GM21381 (cell line): ENCODE measurements around the gene POU2AF3.
"Not testable (repeated sequence)": the region's sequence is repeated elsewhere in the genome, so short reads cannot be mapped to it uniquely, and the experiment has no call there.

ENCODE experiments used
- ATAC-seq: cut with Tn5 transposase; IDR thresholded peaks from one replicate; pipeline ENCODE4 v1.9.1; 2021; ENCODE audit warnings: mild to moderate bottlenecking, moderate library complexity; ENCODE audit not compliant: unreplicated experiment

The POU2AF3 gene

GRCh38 chr11:111300569-111300968 is 2.2 kb downstream of the POU2AF3 start:
- ATAC-seq: no peak

DNA sequence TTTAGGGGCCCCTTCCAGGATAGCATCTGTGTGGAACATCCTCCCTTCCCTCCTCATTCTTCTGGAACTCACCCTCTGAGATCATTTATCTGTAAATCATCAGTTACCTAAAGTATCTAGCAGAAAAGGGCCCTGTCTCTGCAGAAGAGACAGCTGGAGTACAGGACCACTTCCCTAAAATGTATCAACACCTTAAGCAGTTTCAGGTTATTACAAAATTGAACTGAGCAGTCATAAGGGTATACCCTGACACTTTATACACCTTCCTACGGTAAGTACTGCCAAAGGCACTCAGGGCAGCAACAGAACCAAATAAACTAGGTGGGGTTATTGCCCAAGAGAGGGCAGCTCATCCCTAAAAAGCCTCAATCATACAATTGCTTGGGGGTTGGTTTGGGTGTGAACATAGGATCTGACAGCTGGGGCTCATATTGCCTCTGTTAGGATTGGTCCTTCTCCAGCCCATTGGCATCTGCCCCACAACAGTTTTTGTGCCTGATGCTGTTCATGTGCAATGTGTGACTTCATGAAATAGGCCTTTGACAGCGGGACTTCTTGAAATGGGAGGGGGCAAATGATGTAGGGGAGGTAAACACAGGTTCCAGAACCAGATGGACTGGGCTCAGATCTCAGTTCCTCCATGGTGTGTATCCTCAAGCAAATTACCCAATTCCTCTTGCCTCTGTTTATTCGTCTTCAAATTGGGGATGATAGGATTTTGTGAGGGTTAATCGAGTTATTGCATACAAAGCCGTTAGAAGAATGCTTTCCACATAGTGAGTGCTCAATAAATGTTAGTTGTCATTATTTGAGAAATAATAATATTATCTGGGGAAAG is 2.9 kb downstream of the POU2AF3 start:
- ATAC-seq: no peak

GRCh38 chr11:111301842-111302118 is 3.4 kb downstream of the POU2AF3 start:
- ATAC-seq: no peak

DNA sequence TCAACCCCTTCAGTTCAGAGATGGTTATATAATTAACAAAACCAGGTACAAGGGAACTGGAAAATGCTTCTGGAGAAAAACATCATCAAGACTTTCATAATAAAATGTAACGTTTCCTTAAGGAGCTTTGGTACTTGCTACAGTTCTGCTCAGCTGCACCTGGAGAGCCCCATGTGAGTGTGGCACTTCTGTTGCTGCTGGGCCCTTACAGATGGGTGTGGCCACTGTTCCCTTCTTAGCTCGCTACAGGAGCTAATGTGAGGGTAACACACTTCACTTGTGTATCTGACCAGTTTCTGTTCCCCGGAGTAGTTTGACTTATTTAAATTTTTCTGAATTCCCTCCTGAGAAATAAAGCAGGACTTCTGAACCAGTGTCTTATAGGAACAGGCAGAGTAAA is 4.0 kb downstream of the POU2AF3 start:
- no peak for ATAC-seq

GRCh38 chr11:111303461-111303860 is 5.1 kb downstream of the POU2AF3 start:
- no peak for ATAC-seq

- no peak for ATAC-seq
These were observed 6.9 kb downstream of the POU2AF3 start for GRCh38 chr11:111305162-111305802.

GRCh38 chr11:111305876-111306275 is 7.5 kb downstream of the POU2AF3 start:
- ATAC-seq: no peak

DNA sequence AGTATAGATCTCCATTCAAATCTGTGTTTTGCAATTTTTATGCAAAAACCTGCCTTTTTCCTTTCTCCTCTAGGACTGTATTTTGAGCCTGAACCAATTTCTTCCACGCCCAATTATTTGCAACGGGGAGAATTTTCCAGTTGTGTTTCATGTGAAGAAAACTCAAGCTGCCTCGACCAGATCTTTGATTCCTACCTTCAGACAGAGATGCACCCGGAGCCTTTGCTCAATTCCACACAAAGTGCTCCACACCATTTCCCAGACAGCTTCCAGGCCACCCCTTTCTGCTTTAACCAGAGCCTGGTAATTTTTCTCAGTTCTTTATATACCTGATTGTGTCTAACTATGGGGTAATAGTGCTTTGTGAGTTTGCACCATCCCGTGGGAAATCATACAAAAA is 8.0 kb downstream of the POU2AF3 start:
- no peak for ATAC-seq

DNA sequence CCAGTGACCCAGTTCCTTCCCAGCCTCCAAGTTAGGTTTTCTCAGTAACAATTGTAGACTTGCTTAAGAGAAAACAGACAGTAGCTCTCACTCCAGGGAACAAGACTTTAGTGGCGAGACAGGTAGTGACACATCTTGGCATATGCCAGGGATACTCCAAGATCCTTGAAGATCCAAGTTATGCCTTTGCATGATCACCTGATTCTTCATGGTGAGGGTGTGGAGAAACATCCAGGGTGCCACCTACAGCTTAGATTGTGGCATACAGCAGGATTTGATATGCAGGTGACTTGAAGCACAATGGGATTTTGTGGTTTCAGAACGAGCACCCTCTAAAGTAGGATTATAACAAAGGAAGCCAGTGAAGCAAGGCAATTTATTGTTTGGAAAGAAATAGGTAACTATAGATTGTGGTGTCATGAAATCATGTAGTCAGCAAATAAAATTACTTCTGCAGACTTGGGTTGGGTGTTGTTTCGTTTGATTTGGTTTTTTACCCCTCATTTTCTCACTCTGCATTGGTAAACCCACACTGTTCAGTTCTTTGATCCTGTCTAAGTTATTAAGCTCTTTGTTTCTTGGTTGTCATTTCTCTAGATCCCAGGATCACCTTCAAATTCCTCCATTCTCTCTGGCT is 9.2 kb downstream of the POU2AF3 start:
- ATAC-seq: no peak

DNA sequence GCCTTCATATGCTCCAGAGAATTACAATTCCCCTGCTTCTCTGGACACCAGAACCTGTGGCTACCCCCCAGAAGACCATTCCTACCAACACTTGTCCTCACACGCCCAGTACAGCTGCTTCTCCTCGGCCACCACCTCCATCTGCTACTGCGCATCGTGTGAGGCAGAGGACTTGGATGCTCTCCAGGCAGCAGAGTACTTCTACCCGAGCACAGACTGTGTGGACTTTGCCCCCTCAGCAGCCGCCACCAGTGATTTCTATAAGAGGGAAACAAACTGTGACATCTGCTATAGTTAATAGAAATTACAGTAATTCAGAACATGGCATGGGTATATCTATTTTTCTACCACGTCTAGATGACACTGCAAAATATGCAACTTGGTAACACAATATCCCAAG is 9.8 kb downstream of the POU2AF3 start:
- no peak for ATAC-seq

- ATAC-seq: no peak
These were observed 11.0 kb downstream of the POU2AF3 start for GRCh38 chr11:111309215-111309915.

DNA sequence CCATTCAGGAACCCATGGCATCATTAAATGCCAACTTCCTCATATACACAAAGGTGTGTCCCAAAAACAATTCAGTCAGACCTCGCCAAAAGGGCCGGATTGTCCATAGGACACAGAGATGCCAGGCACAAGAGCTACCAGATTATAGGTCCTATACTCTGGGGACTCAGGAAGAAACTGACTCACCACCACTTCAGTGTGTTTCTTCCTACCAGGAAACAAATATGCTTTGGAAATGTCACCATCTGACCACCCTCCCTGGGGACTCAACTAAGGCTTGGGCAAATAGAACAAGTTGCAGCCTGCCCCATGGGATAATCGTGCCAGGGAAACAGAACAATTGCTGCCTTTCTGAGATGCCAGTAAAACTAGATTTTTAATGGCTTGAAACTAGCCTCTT is 11.7 kb downstream of the POU2AF3 start:
- no peak for ATAC-seq

GRCh38 chr11:111310723-111311122 is 12.4 kb downstream of the POU2AF3 start:
- no peak for ATAC-seq

DNA sequence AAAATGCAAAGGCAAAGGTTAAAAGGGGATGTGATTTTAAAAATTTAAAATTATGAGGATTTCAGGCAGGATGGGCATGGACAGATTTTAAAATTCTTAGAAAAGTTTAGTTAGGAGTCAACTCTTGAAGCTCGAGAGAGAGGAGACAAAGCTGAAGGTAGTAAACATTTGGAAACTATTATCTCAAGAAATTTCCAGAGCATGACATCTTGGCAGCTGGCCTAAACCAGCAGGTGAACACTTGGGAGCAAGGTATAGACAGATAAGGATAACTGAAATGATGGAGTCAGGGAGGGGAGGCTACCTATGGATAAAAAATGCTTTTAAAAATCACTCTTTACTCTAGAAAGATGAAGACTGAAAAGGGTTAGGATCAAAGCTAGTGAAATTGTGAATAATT is 13.7 kb downstream of the POU2AF3 start:
- ATAC-seq: no peak

GRCh38 chr11:111319296-111319695 is 20.9 kb downstream of the POU2AF3 start:
- no peak for ATAC-seq

DNA sequence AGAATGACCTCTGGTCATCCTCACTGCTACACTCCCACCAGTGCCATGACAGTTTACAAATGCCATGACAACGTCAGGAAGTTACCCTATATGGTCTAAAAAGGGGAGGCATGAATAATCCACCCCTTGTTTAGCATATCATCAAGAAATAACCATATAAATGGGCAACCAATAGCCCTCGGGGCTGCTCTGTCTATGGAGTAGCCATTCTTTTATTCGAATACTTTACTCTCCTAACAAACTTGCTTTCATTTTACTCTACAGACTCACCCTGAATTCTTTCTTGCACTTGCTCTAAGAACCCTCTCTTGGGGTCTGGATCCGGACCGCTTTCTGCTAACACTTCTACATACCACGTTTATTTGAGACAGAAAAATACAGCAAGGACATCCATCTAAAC is 21.9 kb downstream of the POU2AF3 start:
- ATAC-seq: not testable (repeated sequence)

GRCh38 chr11:111320728-111321568 is 22.6 kb downstream of the POU2AF3 start:
- ATAC-seq: no peak

DNA sequence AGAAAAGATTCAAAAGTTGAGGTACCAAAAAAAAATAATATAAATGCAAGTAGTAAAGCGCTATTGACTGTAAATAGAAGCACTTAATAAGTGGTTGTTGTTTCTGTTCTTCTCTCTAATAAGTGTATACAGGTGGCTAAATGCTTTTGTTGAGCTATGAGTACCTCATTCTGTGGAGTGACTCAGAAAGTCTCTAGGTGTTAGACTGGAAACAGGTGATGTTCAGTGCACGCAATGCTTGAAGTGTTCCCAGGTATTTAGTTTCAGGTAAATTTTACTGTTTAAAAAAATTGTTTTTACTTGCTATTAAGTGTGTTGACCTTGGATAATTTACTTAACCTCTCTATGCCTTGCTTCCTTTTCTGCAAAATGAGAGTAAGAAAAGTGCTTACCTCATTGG is 24.2 kb downstream of the POU2AF3 start:
- no peak for ATAC-seq

DNA sequence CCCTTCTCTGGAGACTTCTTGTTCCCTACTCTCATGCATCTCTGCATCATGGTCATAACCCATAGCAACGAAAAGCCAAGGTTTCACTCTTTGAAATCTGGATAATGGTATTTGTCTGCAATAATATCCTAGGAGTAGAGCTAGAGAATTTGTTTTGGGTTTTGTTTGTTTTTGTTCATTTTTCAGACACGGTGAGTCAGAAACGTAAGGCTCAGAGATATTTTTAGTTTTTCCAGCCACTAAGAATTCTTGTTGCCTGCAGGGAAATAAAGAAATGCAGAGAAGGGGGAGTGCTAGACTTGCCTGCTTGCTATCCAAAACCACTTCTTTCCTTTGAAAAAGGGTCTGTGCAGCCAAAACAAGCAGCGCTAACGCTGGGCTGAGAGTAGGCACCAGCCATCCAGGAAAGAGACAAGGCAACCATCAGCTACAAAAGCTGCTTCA is 26.0 kb downstream of the POU2AF3 start:
- no peak for ATAC-seq

GRCh38 chr11:111325259-111325658 is 26.9 kb downstream of the POU2AF3 start:
- no peak for ATAC-seq

GRCh38 chr11:111326824-111327223 is 28.5 kb downstream of the POU2AF3 start:
- ATAC-seq: no peak
